Measurements from ENCODE around the gene MARK3. TPM values are rescaled to one million over a fixed set of nuclear protein-coding genes. Genes with fewer than 3 reads are reported as not detected.

Gene MARK3
- total RNA-seq, 4 donors from 2014 or later = 109 to 143 (median 125) TPM

- peak overlapping the region in 2 of 4 donors; percentile 44 to 53 for H3K27ac ChIP-seq
- 85 to 97% methylated on average over 10 to 16 of the region's 25 CpGs for WGBS, 2 donors
- H3K4me1 ChIP-seq = peaks cover 0 to 68% (median 25%) of the 10 kb centered on the region in 4 donors
- H3K9me3 ChIP-seq = no peaks in the 10 kb centered on the region
- no peak for TF ChIP-seq EP300 (IDR thresholded peaks at IDR 0.05)
- TF ChIP-seq POLR2A (IDR thresholded peaks at IDR 0.05) = no peak
- TF ChIP-seq CTCF (IDR thresholded peaks at IDR 0.05) = no peak
- no peaks in the 10 kb centered on the region for H3K27me3 ChIP-seq
- peaks cover 0 to 65% (median 0%) of the 10 kb centered on the region in 3 donors for H3K36me3 ChIP-seq
- no peak overlapping the region for H3K4me3 ChIP-seq
- DNase-seq (ENCODE audit: low spot score in 2 of 2) = no peak
These were observed 148.9 kb downstream of the MARK3 start for GRCh38 chr14:103533999-103534575.

GRCh38 chr14:103534576-103535061 lies 149.4 kb downstream of the MARK3 start:
- DNase-seq (ENCODE audit: low spot score in 2 of 2) = no peak
- Histone ChIP-seq H3K4me3 (no peak overlapping the region), H3K4me1 (peaks cover 0 to 69% (median 26%) of the 10 kb centered on the region in 4 donors), H3K27ac (peak overlapping the region in 2 of 4 donors; percentile 9 to 53), H3K9me3 (no peaks in the 10 kb centered on the region), H3K36me3 (peaks cover 0 to 65% (median 0%) of the 10 kb centered on the region in 3 donors), H3K27me3 (no peaks in the 10 kb centered on the region)
- TF ChIP-seq POLR2A (IDR thresholded peaks at IDR 0.05) = no peak
- no peak for TF ChIP-seq EP300 (IDR thresholded peaks at IDR 0.05)
- TF ChIP-seq CTCF (IDR thresholded peaks at IDR 0.05) = no peak
- WGBS, 2 donors = 84 to 86% methylated on average over 12 to 21 of the region's 22 CpGs

- Histone ChIP-seq H3K27me3 (no peaks in the 10 kb centered on the region), H3K9me3 (no peaks in the 10 kb centered on the region), H3K36me3 (peaks cover 0 to 65% (median 0%) of the 10 kb centered on the region in 3 donors), H3K4me3 (no peak overlapping the region), H3K4me1 (peaks cover under 1 to 69% (median 25%) of the 10 kb centered on the region in 4 donors), H3K27ac (peak overlapping the region in 3 of 4 donors; percentile 9 to 70 (median 53))
- DNase-seq (ENCODE audit: low spot score in 2 of 2) = no peak
- 58 to 74% methylated on average over 13 to 14 of the region's 21 CpGs for WGBS, 2 donors
- TF ChIP-seq CTCF (IDR thresholded peaks at IDR 0.05) (no peak), POLR2A (IDR thresholded peaks at IDR 0.05) (no peak), EP300 (IDR thresholded peaks at IDR 0.05) (no peak)
These were observed 150.1 kb downstream of the MARK3 start for GRCh38 chr14:103535081-103535890.

- TF ChIP-seq EP300 (IDR thresholded peaks at IDR 0.05) = no peak
- TF ChIP-seq POLR2A (IDR thresholded peaks at IDR 0.05) = no peak
- no peak for TF ChIP-seq CTCF (IDR thresholded peaks at IDR 0.05)
- peaks cover 0 to 58% (median 0%) of the 10 kb centered on the region in 3 donors for H3K36me3 ChIP-seq
- H3K27me3 ChIP-seq = no peaks in the 10 kb centered on the region
- no peak overlapping the region for H3K4me3 ChIP-seq
- H3K4me1 ChIP-seq = peaks cover 3 to 69% (median 28%) of the 10 kb centered on the region in 4 donors
- 80 to 100% methylated on average over 1 to 11 of the region's 11 CpGs for WGBS, 2 donors
- H3K9me3 ChIP-seq = no peaks in the 10 kb centered on the region
- H3K27ac ChIP-seq = peak overlapping the region in 3 of 4 donors; percentile 9 to 70 (median 53)
- DNase-seq (ENCODE audit: low spot score in 2 of 2) = no peak
These were observed 150.8 kb downstream of the MARK3 start for GRCh38 chr14:103535891-103536565.
